DOHH2 (cell line): ENCODE results near the gene TPCN2.

ENCODE experiments used
- EZH2phosphoT487 ChIP-seq: fragments of 200-600 bp; sonication (generic); IDR thresholded peaks from 2 replicates; pipeline ENCODE4 v1.6.1; 2017; ENCODE audit warnings: borderline replicate concordance, mild to moderate bottlenecking, antibody characterized with exemption, low read length, moderate library complexity, mixed read lengths
- TF ChIP-seq, protein P1 (sequence below): fragments of 200-600 bp; sonication (generic); IDR thresholded peaks from one replicate; pipeline ENCODE4 v1.5.1; 2014; ENCODE audit warnings: antibody characterized with exemption, mild to moderate bottlenecking, low read depth, low read length; ENCODE audit not compliant: poor library complexity, severe bottlenecking

DNA sequence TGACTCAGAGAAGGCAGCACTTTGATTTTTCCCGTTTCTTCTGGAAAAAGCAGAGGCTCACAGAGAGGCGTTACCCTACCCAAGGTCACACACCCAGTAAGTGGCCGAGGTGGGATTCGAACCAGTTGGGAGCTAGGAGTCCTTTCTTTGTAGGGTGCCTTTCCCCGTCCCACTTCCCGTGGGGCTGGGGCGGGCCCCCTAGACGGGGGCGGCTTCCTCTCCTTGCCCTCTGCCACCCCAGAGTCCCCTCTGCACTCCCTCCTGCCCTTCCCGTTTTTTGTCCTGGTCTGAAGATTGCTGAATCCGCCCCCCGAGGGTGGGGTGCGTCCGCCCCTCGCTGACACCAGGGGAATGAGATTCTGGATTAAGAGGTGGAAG is 747 bp downstream of the TPCN2 start:
- TF ChIP-seq, protein P1, sequence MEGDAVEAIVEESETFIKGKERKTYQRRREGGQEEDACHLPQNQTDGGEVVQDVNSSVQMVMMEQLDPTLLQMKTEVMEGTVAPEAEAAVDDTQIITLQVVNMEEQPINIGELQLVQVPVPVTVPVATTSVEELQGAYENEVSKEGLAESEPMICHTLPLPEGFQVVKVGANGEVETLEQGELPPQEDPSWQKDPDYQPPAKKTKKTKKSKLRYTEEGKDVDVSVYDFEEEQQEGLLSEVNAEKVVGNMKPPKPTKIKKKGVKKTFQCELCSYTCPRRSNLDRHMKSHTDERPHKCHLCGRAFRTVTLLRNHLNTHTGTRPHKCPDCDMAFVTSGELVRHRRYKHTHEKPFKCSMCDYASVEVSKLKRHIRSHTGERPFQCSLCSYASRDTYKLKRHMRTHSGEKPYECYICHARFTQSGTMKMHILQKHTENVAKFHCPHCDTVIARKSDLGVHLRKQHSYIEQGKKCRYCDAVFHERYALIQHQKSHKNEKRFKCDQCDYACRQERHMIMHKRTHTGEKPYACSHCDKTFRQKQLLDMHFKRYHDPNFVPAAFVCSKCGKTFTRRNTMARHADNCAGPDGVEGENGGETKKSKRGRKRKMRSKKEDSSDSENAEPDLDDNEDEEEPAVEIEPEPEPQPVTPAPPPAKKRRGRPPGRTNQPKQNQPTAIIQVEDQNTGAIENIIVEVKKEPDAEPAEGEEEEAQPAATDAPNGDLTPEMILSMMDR, result no peak
- TF ChIP-seq EZH2phosphoT487, result no peak
